Keratinocyte (primary cell): Measurements from ENCODE around the gene ARNT2. TPM values are rescaled to one million over a fixed set of nuclear protein-coding genes. Genes with fewer than 3 reads are reported as not detected.

ENCODE experiments used
- DNase-seq: peaks from one replicate; pipeline ENCODE4 v3.0.0-alpha.2; 2011; ENCODE audit warnings: low read depth, missing footprints, low spot score
- FAIRE-seq: peaks from 2 replicates; lab custom pipeline; 2011; peaks lifted over from hg19 to GRCh38; lab: Jason Lieb, UNC
- H2AFZ ChIP-seq: 2 replicates; pipeline ENCODE4 v1.6.0; 2012; ENCODE audit warnings: low read length, control low read depth, inconsistent platforms; ENCODE audit not compliant: control insufficient read depth
- H3K27ac ChIP-seq: 2 replicates; pipeline ENCODE4 v1.5.1; 2011; ENCODE audit warnings: low read length; ENCODE audit not compliant: control insufficient read depth, insufficient read depth
- H3K27me3 ChIP-seq: 3 replicates; pipeline ENCODE4 v1.6.0; 2011; ENCODE audit warnings: low read length; ENCODE audit not compliant: control insufficient read depth, insufficient read depth; ENCODE audit errors: extremely low read depth
- H3K36me3 ChIP-seq, 2 experiments: 2 replicates in 1 of 2; 3 replicates in 1 of 2; pipeline ENCODE4 v1.5.1; 2011; ENCODE audit warnings: low read length in 2 of 2, mild to moderate bottlenecking in 1 of 2; ENCODE audit not compliant: control insufficient read depth in 2 of 2, insufficient read depth in 2 of 2; ENCODE audit errors: extremely low read depth in 1 of 2
- H3K4me1 ChIP-seq: 3 replicates; pipeline ENCODE4 v1.5.1; 2011; ENCODE audit warnings: low read length; ENCODE audit not compliant: control insufficient read depth, insufficient read depth; ENCODE audit errors: extremely low read depth
- H3K4me2 ChIP-seq: 3 replicates; pipeline ENCODE4 v1.6.0; 2011; ENCODE audit warnings: low read depth, low read length; ENCODE audit not compliant: control insufficient read depth, insufficient read depth; ENCODE audit errors: extremely low read depth
- H3K4me3 ChIP-seq, 3 experiments: fragments of 200-600 bp in 1 of 3; sonication (generic) in 1 of 3; 2 replicates in 2 of 3; 3 replicates in 1 of 3; pipeline ENCODE4 v1.5.1; 2011 to 2016; ENCODE audit warnings: low read length in 3 of 3, mild to moderate bottlenecking in 3 of 3, control low read depth in 2 of 3, inconsistent platforms in 1 of 3, low read depth in 1 of 3, mixed read lengths in 1 of 3, mixed run types in 1 of 3, moderate library complexity in 1 of 3; ENCODE audit not compliant: control insufficient read depth in 2 of 3, insufficient read depth in 2 of 3; ENCODE audit errors: extremely low read depth in 1 of 3
- H3K79me2 ChIP-seq: 2 replicates; pipeline ENCODE4 v1.6.0; 2012; ENCODE audit warnings: low read length; ENCODE audit not compliant: control insufficient read depth, insufficient read depth
- H3K9ac ChIP-seq: 3 replicates; pipeline ENCODE4 v1.6.0; 2011; ENCODE audit warnings: low read length; ENCODE audit not compliant: control insufficient read depth, insufficient read depth; ENCODE audit errors: extremely low read depth
- H3K9me1 ChIP-seq: 3 replicates; pipeline ENCODE4 v1.6.0; 2011; ENCODE audit warnings: low read length; ENCODE audit not compliant: control insufficient read depth, insufficient read depth; ENCODE audit errors: extremely low read depth
- H3K9me3 ChIP-seq: 2 replicates; pipeline ENCODE4 v1.5.1; 2012; ENCODE audit warnings: low read depth, low read length; ENCODE audit not compliant: control insufficient read depth
- H4K20me1 ChIP-seq: 3 replicates; pipeline ENCODE4 v1.6.0; 2011; ENCODE audit warnings: low read length; ENCODE audit not compliant: control insufficient read depth, insufficient read depth; ENCODE audit errors: extremely low read depth
- CTCF ChIP-seq, 3 experiments: IDR thresholded peaks in 1 of 3; conservative IDR thresholded peaks in 1 of 3; optimal IDR thresholded peaks in 1 of 3; 2 replicates in 2 of 3; 3 replicates in 1 of 3; pipeline versions ENCODE3 to v1.5.1; 2011; ENCODE audit warnings: low read length in 3 of 3, mild to moderate bottlenecking in 3 of 3, moderate library complexity in 2 of 3, control low read depth in 1 of 3, inconsistent platforms in 1 of 3; ENCODE audit not compliant: insufficient read depth in 2 of 3; ENCODE audit errors: extremely low read depth in 1 of 3
- EZH2 ChIP-seq: IDR thresholded peaks from one replicate; pipeline ENCODE4 v1.6.1; 2012; ENCODE audit warnings: inconsistent platforms, mild to moderate bottlenecking, low read length, moderate library complexity
- dilution Hi-C: fragments of 300-500 bp; cut with MboI; formaldehyde crosslinking; loops from one replicate; pipeline ENCODE4 v1.7.0; 2020; ENCODE audit warnings: low sequenced_read_pairs; ENCODE audit not compliant: extremely low pct_ligation_motif_present
- polyA plus RNA-seq, 5 experiments: library from polyadenylated mRNA; depleted of rRNA in 3 of 5; stranded (reverse) in 3 of 5; stranded (forward) in 1 of 5; unstranded in 1 of 5; fragments of >200 nt; gene quantifications; 1 replicate in 1 of 5; 2 replicates in 3 of 5; 3 replicates in 1 of 5; pipeline versions ENCODE4 v1.2.1 to v1.2.3, GENCODE V29; 2011 to 2012; ENCODE audit warnings: missing spikeins in 2 of 5, low read depth in 1 of 5, low replicate concordance in 1 of 5

Gene ARNT2
- polyA plus RNA-seq, 1 donor (not counting 4 experiments of a cell fraction or from before 2014, with no cell fraction given) = 0.16 TPM

- Histone ChIP-seq H3K27me3 (peaks cover 4% of the 10 kb centered on the region), H3K27ac (no peak overlapping the region), H3K9ac (no peak overlapping the region), H2AFZ (no peak overlapping the region), H4K20me1 (no peaks in the 10 kb centered on the region), H3K9me3 (no peaks in the 10 kb centered on the region), H3K36me3 (no peaks in the 10 kb centered on the region), H3K4me2 (no peak overlapping the region), H3K79me2 (no peaks in the 10 kb centered on the region), H3K9me1 (no peaks in the 10 kb centered on the region), H3K4me1 (no peaks in the 10 kb centered on the region), H3K4me3 (no peak overlapping the region)
- TF ChIP-seq EZH2 (no peak), CTCF (optimal IDR thresholded peaks at IDR 0.05 in 1 of 3, IDR thresholded peaks at IDR 0.05 in 1 of 3, conservative IDR thresholded peaks at IDR 0.05 in 1 of 3; ENCODE audit: extremely low read depth in 1 of 3, insufficient read depth in 2 of 3, low read length in 3 of 3) (no peak)
- FAIRE-seq = no peak
- no peak for DNase-seq
- dilution Hi-C loops = no loop called here
These were observed 102.2 kb downstream of the ARNT2 start for GRCh38 chr15:80506286-80506893.

- no peak overlapping the region for H3K27ac ChIP-seq
- H3K9me3 ChIP-seq = no peaks in the 10 kb centered on the region
- TF ChIP-seq CTCF (optimal IDR thresholded peaks at IDR 0.05 in 1 of 3, IDR thresholded peaks at IDR 0.05 in 1 of 3, conservative IDR thresholded peaks at IDR 0.05 in 1 of 3; ENCODE audit: extremely low read depth in 1 of 3, insufficient read depth in 2 of 3, low read length in 3 of 3) = no peak
- TF ChIP-seq EZH2 = no peak
- no peaks in the 10 kb centered on the region for H4K20me1 ChIP-seq
- no peaks in the 10 kb centered on the region for H3K4me1 ChIP-seq
- dilution Hi-C loops = no loop called here
- no peak overlapping the region for H3K4me2 ChIP-seq
- no peak overlapping the region for H3K9ac ChIP-seq
- no peaks in the 10 kb centered on the region for H3K9me1 ChIP-seq
- no peaks in the 10 kb centered on the region for H3K79me2 ChIP-seq
- H3K4me3 ChIP-seq = no peak overlapping the region
- FAIRE-seq (no peak), DNase-seq (no peak)
- peaks cover 4% of the 10 kb centered on the region for H3K27me3 ChIP-seq
- no peaks in the 10 kb centered on the region for H3K36me3 ChIP-seq
- H2AFZ ChIP-seq = no peak overlapping the region
These were observed 102.9 kb downstream of the ARNT2 start for GRCh38 chr15:80507131-80507530.
